ENCODE measurements around the gene TMEM88. TPM values are rescaled to one million over a fixed set of nuclear protein-coding genes. Genes with fewer than 3 reads are reported as not detected.

The TMEM88 gene
- total and polyA plus RNA-seq, 4 donors, result 0.65 to 4.6 (median 3.7) TPM

DNA sequence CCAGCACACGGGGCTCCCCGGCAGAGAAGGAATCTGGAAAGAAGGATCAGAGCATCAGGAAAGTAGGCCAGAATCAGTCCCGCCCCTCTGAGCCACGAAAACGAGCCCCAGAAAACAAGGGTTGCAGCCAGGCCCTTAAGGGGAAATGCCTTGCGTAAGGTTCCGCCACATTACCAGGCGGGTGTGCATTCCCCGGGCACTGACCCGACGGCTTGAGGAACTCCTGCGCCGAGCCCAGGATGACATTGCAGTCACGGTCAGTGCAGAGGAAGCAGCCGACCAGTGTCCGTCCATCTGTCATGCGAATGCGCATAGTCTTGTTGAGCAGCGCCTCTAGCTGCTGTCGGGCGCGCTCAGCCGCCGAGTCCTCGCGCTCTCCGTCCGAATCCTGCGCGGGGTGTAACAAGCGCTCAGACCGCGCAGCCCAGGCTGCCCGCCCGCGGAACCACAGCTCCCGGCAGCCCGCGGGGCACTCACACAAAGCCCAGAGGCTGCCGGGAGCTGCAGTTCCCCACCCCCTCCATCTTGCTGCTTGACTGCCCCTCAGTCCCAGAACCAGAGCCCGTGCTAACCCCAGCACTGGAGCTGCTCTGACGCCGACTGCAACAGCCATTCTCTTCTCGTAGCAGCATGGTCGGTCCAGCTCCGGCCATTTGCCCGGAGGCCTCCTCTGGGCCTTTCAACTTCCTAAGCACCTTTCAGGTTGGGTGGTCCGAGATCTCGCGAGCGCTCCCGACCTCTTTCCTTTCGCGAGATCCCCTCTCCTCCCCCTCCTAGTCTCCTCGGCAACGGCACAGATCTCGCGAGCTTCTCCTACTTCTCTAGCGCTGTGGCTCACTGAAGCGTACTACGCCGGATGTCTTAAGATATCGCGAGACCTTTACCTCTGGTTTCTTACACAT is 2.2 kb downstream of the TMEM88 start, which contains the start of gene NAA38 (continued):
- TF ChIP-seq RAD21 (IDR thresholded peaks at IDR 0.05) (peak; percentile 52 to 64), EGR1 (IDR thresholded peaks at IDR 0.05; ENCODE audit: low read depth in 2 of 2) (no peak), GABPA (IDR thresholded peaks at IDR 0.05 in 1 of 2, conservative IDR thresholded peaks at IDR 0.05 in 1 of 2) (peak in 1 of 2 donors; percentile 61), TAF1 (conservative IDR thresholded peaks at IDR 0.05) (peak; percentile 3), RXRA (IDR thresholded peaks at IDR 0.05) (peak; percentile 8 to 11)

DNA sequence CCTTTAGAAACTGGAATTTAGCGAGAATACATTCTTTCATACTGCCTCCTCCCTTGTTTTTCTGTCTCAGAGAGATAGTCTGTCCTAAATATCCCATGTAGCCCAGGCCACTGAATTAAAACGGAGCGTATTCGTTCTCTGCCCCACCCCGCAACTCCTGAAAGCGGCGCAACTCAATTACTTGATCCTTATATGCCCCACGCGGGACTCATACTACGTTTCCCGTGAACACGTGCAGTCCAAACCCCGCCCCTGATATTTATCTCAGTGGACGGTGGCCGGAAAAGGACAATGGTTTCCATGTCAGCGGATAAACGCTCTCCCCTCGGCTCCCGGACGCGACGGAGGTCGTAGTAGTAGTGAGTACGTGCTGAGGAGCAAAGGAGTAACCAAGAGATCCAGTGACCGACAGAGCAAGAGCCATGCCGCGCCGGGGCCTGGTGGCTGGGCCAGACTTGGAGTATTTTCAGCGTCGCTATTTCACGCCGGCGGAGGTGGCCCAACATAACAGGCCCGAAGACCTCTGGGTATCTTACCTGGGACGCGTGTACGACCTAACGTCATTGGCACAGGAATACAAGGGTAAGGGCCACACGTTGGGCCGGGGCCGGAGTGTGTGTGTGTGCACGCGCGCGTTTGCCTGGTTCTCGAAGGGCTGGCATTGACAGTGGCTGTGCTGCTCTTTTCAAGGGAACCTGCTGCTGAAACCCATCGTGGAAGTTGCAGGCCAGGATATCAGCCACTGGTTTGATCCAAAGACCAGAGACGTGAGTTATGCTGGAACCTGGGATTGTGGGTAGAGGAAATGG is 3.1 kb downstream of the TMEM88 start, which contains the start of gene CYB5D1:
Gene CYB5D1, plus strand, starts transcription at position 291 of the 809 bp plus-strand sequence. Its CDS starts 132 bp downstream, at position 423.
- TF ChIP-seq, protein P1, sequence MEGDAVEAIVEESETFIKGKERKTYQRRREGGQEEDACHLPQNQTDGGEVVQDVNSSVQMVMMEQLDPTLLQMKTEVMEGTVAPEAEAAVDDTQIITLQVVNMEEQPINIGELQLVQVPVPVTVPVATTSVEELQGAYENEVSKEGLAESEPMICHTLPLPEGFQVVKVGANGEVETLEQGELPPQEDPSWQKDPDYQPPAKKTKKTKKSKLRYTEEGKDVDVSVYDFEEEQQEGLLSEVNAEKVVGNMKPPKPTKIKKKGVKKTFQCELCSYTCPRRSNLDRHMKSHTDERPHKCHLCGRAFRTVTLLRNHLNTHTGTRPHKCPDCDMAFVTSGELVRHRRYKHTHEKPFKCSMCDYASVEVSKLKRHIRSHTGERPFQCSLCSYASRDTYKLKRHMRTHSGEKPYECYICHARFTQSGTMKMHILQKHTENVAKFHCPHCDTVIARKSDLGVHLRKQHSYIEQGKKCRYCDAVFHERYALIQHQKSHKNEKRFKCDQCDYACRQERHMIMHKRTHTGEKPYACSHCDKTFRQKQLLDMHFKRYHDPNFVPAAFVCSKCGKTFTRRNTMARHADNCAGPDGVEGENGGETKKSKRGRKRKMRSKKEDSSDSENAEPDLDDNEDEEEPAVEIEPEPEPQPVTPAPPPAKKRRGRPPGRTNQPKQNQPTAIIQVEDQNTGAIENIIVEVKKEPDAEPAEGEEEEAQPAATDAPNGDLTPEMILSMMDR (IDR thresholded peaks at IDR 0.05; ENCODE audit: low read depth, low read length, missing input control), result no peak
- TF ChIP-seq, protein P2, sequence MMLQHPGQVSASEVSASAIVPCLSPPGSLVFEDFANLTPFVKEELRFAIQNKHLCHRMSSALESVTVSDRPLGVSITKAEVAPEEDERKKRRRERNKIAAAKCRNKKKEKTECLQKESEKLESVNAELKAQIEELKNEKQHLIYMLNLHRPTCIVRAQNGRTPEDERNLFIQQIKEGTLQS (IDR thresholded peaks at IDR 0.05), result no peak
- TF ChIP-seq, protein P3, sequence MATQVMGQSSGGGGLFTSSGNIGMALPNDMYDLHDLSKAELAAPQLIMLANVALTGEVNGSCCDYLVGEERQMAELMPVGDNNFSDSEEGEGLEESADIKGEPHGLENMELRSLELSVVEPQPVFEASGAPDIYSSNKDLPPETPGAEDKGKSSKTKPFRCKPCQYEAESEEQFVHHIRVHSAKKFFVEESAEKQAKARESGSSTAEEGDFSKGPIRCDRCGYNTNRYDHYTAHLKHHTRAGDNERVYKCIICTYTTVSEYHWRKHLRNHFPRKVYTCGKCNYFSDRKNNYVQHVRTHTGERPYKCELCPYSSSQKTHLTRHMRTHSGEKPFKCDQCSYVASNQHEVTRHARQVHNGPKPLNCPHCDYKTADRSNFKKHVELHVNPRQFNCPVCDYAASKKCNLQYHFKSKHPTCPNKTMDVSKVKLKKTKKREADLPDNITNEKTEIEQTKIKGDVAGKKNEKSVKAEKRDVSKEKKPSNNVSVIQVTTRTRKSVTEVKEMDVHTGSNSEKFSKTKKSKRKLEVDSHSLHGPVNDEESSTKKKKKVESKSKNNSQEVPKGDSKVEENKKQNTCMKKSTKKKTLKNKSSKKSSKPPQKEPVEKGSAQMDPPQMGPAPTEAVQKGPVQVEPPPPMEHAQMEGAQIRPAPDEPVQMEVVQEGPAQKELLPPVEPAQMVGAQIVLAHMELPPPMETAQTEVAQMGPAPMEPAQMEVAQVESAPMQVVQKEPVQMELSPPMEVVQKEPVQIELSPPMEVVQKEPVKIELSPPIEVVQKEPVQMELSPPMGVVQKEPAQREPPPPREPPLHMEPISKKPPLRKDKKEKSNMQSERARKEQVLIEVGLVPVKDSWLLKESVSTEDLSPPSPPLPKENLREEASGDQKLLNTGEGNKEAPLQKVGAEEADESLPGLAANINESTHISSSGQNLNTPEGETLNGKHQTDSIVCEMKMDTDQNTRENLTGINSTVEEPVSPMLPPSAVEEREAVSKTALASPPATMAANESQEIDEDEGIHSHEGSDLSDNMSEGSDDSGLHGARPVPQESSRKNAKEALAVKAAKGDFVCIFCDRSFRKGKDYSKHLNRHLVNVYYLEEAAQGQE (IDR thresholded peaks at IDR 0.05), result peak; percentile 41
- TF ChIP-seq, protein P4, sequence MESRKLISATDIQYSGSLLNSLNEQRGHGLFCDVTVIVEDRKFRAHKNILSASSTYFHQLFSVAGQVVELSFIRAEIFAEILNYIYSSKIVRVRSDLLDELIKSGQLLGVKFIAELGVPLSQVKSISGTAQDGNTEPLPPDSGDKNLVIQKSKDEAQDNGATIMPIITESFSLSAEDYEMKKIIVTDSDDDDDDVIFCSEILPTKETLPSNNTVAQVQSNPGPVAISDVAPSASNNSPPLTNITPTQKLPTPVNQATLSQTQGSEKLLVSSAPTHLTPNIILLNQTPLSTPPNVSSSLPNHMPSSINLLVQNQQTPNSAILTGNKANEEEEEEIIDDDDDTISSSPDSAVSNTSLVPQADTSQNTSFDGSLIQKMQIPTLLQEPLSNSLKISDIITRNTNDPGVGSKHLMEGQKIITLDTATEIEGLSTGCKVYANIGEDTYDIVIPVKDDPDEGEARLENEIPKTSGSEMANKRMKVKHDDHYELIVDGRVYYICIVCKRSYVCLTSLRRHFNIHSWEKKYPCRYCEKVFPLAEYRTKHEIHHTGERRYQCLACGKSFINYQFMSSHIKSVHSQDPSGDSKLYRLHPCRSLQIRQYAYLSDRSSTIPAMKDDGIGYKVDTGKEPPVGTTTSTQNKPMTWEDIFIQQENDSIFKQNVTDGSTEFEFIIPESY (IDR thresholded peaks at IDR 0.05), result peak; percentile 99
- TF ChIP-seq FOXA2 (IDR thresholded peaks at IDR 0.05) (peak; percentile 10), NR2F2 (IDR thresholded peaks at IDR 0.05) (peak; percentile 38), SP1 (IDR thresholded peaks at IDR 0.05) (peak; percentile 69), YY1 (IDR thresholded peaks at IDR 0.05) (peak; percentile 28), GABPA (IDR thresholded peaks at IDR 0.05 in 1 of 2, conservative IDR thresholded peaks at IDR 0.05 in 1 of 2) (peak in 1 of 2 donors; percentile 62), EGR1 (IDR thresholded peaks at IDR 0.05; ENCODE audit: low read depth in 2 of 2) (peak in 1 of 2 donors; percentile 12), HNF4A (conservative IDR thresholded peaks at IDR 0.05) (peak in 1 of 2 donors; percentile 10), HNF4G (IDR thresholded peaks at IDR 0.05) (no peak), RAD21 (IDR thresholded peaks at IDR 0.05) (peak in 1 of 2 donors; percentile 36), JUND (IDR thresholded peaks at IDR 0.05) (peak; percentile 33 to 47), TAF1 (conservative IDR thresholded peaks at IDR 0.05) (peak; percentile 6), FOXA1 (IDR thresholded peaks at IDR 0.05) (no peak), RXRA (IDR thresholded peaks at IDR 0.05) (peak; percentile 14 to 39)
- TF ChIP-seq, protein P5, sequence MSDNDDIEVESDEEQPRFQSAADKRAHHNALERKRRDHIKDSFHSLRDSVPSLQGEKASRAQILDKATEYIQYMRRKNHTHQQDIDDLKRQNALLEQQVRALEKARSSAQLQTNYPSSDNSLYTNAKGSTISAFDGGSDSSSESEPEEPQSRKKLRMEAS (IDR thresholded peaks at IDR 0.05), result peak; percentile 96
- WGBS, result 1% methylated on average over 48 of the region's 48 CpGs
- H3K4me3 ChIP-seq (ENCODE audit: low read depth in 1 of 3, low read length in 3 of 3), result peak within 1 kb of the TSS; percentile 66 to 95 (median 93)
- H3K27ac ChIP-seq (ENCODE audit: low read depth in 1 of 2, low read length in 2 of 2), result peak within 1 kb of the TSS; percentile 86 to 97
- peak within 1 kb of the TSS; percentile 79 to 81 for H3K9ac ChIP-seq (ENCODE audit: low read depth in 1 of 2, low read length in 2 of 2)
- peak; percentile 94 for DNase-seq (ENCODE audit: low spot score)
- peaks cover 5 to 45% (median 34%) of the 10 kb centered on the region in 4 donors for H3K4me1 ChIP-seq (ENCODE audit: control insufficient read depth in 4 of 4, insufficient read depth in 4 of 4, low read length in 3 of 4)
- H3K9me3 ChIP-seq (ENCODE audit: control insufficient read depth in 4 of 4, low read length in 3 of 4), result no peaks in the 10 kb centered on the region
- H3K27me3 ChIP-seq (ENCODE audit: control insufficient read depth in 4 of 4, insufficient read depth in 4 of 4, low read length in 3 of 4), result no peaks in the 10 kb centered on the region
- H3K36me3 ChIP-seq (ENCODE audit: control insufficient read depth in 4 of 4, insufficient read depth in 3 of 4, low read depth in 1 of 4, low read length in 3 of 4), result peaks cover 2 to 3% (median 3%) of the 10 kb centered on the region in 4 donors

All from liver (tissue), 9 donors.